B cell (primary cell): Measurements from ENCODE around the gene SPECC1. TPM values are rescaled to one million over a fixed set of nuclear protein-coding genes. Genes with fewer than 3 reads are reported as not detected.

Experiments
- ATAC-seq: fragments of 200-7000 bp; cut with Tn5 transposase; one replicate; pipeline ENCODE4 v1.10.0; 2021; ENCODE audit warnings: low read depth, mild to moderate bottlenecking, moderate number of reproducible peaks, moderate library complexity
- CTCF ChIA-PET: fragments of 350-600 bp; sonication (Branson Sonifier 250); formaldehyde crosslinking; loops from one replicate; lab custom pipeline; 2021; ENCODE audit warnings: antibody characterized with exemption, inconsistent platforms; lab: Charles Lee
- POLR2A ChIA-PET: fragments of 350-600 bp; sonication (Branson Sonifier 250); formaldehyde crosslinking; loops from one replicate; lab custom pipeline; 2021; ENCODE audit warnings: antibody characterized with exemption; lab: Charles Lee
- DNase-seq: peaks from one replicate; pipeline ENCODE4 v3.0.0; 2013
- H2AFZ ChIP-seq: 2 replicates; pipeline ENCODE4 v1.6.1; 2012; ENCODE audit warnings: mild to moderate bottlenecking, low read depth, low read length; ENCODE audit not compliant: insufficient read depth, poor library complexity, severe bottlenecking
- H3K27ac ChIP-seq, 2 donors: 1 replicate in 1 of 2; 2 replicates in 1 of 2; pipeline ENCODE4 v1.5.1; 2012 to 2013; ENCODE audit warnings: low read length in 2 of 2, mild to moderate bottlenecking in 2 of 2, moderate library complexity in 1 of 2
- H3K27me3 ChIP-seq, 4 experiments: fragments of 200-600 bp in 1 of 4; sonication (generic) in 1 of 4; replicated peaks in 1 of 4; 1 replicate in 2 of 4; 2 replicates in 2 of 4; pipeline versions ENCODE4 v1.6.1 to v1.7.0; 2013 to 2016; ENCODE audit warnings: low read length in 3 of 4, mild to moderate bottlenecking in 2 of 4, mixed read lengths in 1 of 4, moderate library complexity in 1 of 4; ENCODE audit not compliant: insufficient read depth in 4 of 4, control insufficient read depth in 3 of 4; ENCODE audit errors: control extremely low read depth in 1 of 4
- H3K36me3 ChIP-seq, 2 experiments: replicated peaks in 1 of 2; 1 replicate in 1 of 2; 2 replicates in 1 of 2; pipeline versions ENCODE4 v1.6.1 to v1.7.1; 2013; ENCODE audit warnings: low read length in 1 of 2; ENCODE audit not compliant: insufficient read depth in 2 of 2, control insufficient read depth in 1 of 2; ENCODE audit errors: control extremely low read depth in 1 of 2, extremely low read depth in 1 of 2
- H3K4me1 ChIP-seq, 2 donors: fragments of 200-600 bp in 1 of 2; sonication (generic) in 1 of 2; 1 replicate in 1 of 2; 2 replicates in 1 of 2; pipeline versions ENCODE4 v1.5.1 to v1.6.1; 2013 to 2017; ENCODE audit warnings: low read length in 2 of 2; ENCODE audit not compliant: control insufficient read depth in 2 of 2, insufficient read depth in 2 of 2
- H3K4me2 ChIP-seq: replicated peaks from 2 replicates; pipeline ENCODE3; 2012; ENCODE audit warnings: mild to moderate bottlenecking, low read depth, low read length; ENCODE audit not compliant: poor library complexity, severe bottlenecking
- H3K4me3 ChIP-seq, 5 experiments: fragments of 200-600 bp in 1 of 5; sonication (generic) in 1 of 5; 1 replicate in 3 of 5; 2 replicates in 2 of 5; pipeline versions ENCODE4 v1.5.1 to v1.7.0; 2011 to 2016; ENCODE audit warnings: low read length in 4 of 5, mild to moderate bottlenecking in 4 of 5, low read depth in 2 of 5, control low read depth in 1 of 5, moderate library complexity in 1 of 5; ENCODE audit not compliant: insufficient read depth in 1 of 5; ENCODE audit errors: control extremely low read depth in 1 of 5, extremely low read depth in 1 of 5
- H3K79me2 ChIP-seq: fragments of 200-600 bp; sonication (generic); one replicate; pipeline ENCODE4 v1.6.0; 2016; ENCODE audit warnings: low read length; ENCODE audit not compliant: control insufficient read depth, insufficient read depth
- H3K9ac ChIP-seq: fragments of 200-600 bp; sonication (generic); 2 replicates; pipeline ENCODE4 v1.6.1; 2017; ENCODE audit warnings: mild to moderate bottlenecking, low read length, moderate library complexity
- H3K9me3 ChIP-seq, 3 donors: one replicate each; pipeline versions ENCODE4 v1.6.1 to v1.7.1; 2013; ENCODE audit warnings: low read length in 2 of 3; ENCODE audit not compliant: control insufficient read depth in 2 of 3, insufficient read depth in 1 of 3; ENCODE audit errors: control extremely low read depth in 1 of 3
- H4K20me1 ChIP-seq: 2 replicates; pipeline ENCODE4 v1.6.0; 2012; ENCODE audit warnings: mild to moderate bottlenecking, low read length; ENCODE audit not compliant: insufficient read depth, control insufficient read depth, poor library complexity, severe bottlenecking
- H3K27ac Mint-ChIP-seq: one replicate; pipeline ENCODE4 v1.8.0; 2021; ENCODE audit warnings: mixed read lengths
- H3K27me3 Mint-ChIP-seq: one replicate; pipeline ENCODE4 v1.8.0; 2021; ENCODE audit warnings: mixed read lengths
- H3K4me1 Mint-ChIP-seq: one replicate; pipeline ENCODE4 v1.8.0; 2021; ENCODE audit warnings: mixed read lengths
- H3K4me3 Mint-ChIP-seq: one replicate; pipeline ENCODE4 v1.8.0; 2021; ENCODE audit warnings: mixed read lengths
- H3K9me3 Mint-ChIP-seq: one replicate; pipeline ENCODE4 v1.8.0; 2022; ENCODE audit warnings: mixed read lengths; ENCODE audit not compliant: insufficient read depth
- CTCF ChIP-seq: fragments of 200-600 bp; IDR thresholded peaks from one replicate; pipeline ENCODE4 v1.8.0; 2022; ENCODE audit warnings: antibody characterized with exemption, mild to moderate bottlenecking
- EZH2 ChIP-seq: IDR thresholded peaks from 2 replicates; pipeline ENCODE4 v1.6.1; 2012; ENCODE audit warnings: borderline replicate concordance, low read depth, mild to moderate bottlenecking, moderate library complexity, low read length; ENCODE audit not compliant: insufficient read depth, poor library complexity, severe bottlenecking
- WGBS: methylation state at CpG from one replicate; pipeline ENCODE4 v1.1.5; 2013; ENCODE audit warnings: missing lambda C conversion rate; ENCODE audit not compliant: insufficient coverage; 5-methylcytosine and 5-hydroxymethylcytosine counted together
- intact Hi-C: fragments of 100-400 bp; cut with micrococcal nuclease; formaldehyde crosslinking; loops from one replicate; pipeline ENCODE4 v1.10.0; 2022
- polyA plus RNA-seq: library from polyadenylated mRNA; depleted of rRNA; stranded (reverse); fragments of >200 nt; gene quantifications from 2 replicates; pipeline ENCODE4 v1.2.3, GENCODE V29; 2012
- total RNA-seq, 2 donors: library from RNA; stranded (reverse); fragments of 120-200 nt in 1 of 2; gene quantifications; 1 replicate in 1 of 2; 2 replicates in 1 of 2; pipeline versions ENCODE4 v1.2.3 to v1.2.4, GENCODE V29; 2013 to 2022

SPECC1 gene
- total and polyA plus RNA-seq, 2 donors (not counting 1 experiment from before 2014, with no cell fraction given): 4.6 to 7.4 TPM

GRCh38 chr17:20053361-20053964 lies 44.3 kb downstream of the SPECC1 start:
- 78% methylated on average over 1 of the region's 4 CpGs for WGBS
- Mint-ChIP-seq H3K27me3 (peaks cover 34% of the 10 kb centered on the region), H3K4me1 (no peaks in the 10 kb centered on the region), H3K9me3 (peaks cover 5% of the 10 kb centered on the region), H3K4me3 (no peak overlapping the region), H3K27ac (no peak overlapping the region)
- Histone ChIP-seq H3K9me3 (peaks cover 0 to 8% (median 4%) of the 10 kb centered on the region in 3 donors), H3K4me1 (no peaks in the 10 kb centered on the region), H3K9ac (no peak overlapping the region), H3K4me2 (no peak overlapping the region), H2AFZ (no peak overlapping the region), H3K27me3 (no peaks in the 10 kb centered on the region), H3K27ac (no peak overlapping the region), H3K4me3 (no peak overlapping the region), H3K79me2 (no peaks in the 10 kb centered on the region), H4K20me1 (no peaks in the 10 kb centered on the region), H3K36me3 (no peaks in the 10 kb centered on the region)
- ATAC-seq: no peak
- ChIA-PET CTCF (no interaction called here), POLR2A (no interaction called here)
- intact Hi-C loops: no loop called here
- DNase-seq: no peak
- TF ChIP-seq CTCF: no peak
- no peak for TF ChIP-seq EZH2

- no peak overlapping the region for H3K4me3 ChIP-seq
- POLR2A ChIA-PET: no interaction called here
- Mint-ChIP-seq H3K4me3 (no peak overlapping the region), H3K9me3 (no peaks in the 10 kb centered on the region), H3K27ac (no peak overlapping the region), H3K4me1 (peaks cover 5% of the 10 kb centered on the region), H3K27me3 (peaks cover 12% of the 10 kb centered on the region)
- TF ChIP-seq EZH2 (no peak), CTCF (no peak)
- no peak overlapping the region for H2AFZ ChIP-seq
- intact Hi-C loops: no loop called here
- no peaks in the 10 kb centered on the region for H3K9me3 ChIP-seq
- no peaks in the 10 kb centered on the region for H3K4me1 ChIP-seq
- CTCF ChIA-PET: no interaction called here
- ATAC-seq (no peak), DNase-seq (no peak)
- H4K20me1 ChIP-seq: no peaks in the 10 kb centered on the region
- H3K27me3 ChIP-seq: no peaks in the 10 kb centered on the region
- 90% methylated on average over 1 of the region's 3 CpGs for WGBS
- H3K36me3 ChIP-seq: no peaks in the 10 kb centered on the region
- H3K9ac ChIP-seq: no peak overlapping the region
- no peaks in the 10 kb centered on the region for H3K79me2 ChIP-seq
- H3K4me2 ChIP-seq: no peak overlapping the region
- no peak overlapping the region for H3K27ac ChIP-seq
These were observed 50.6 kb downstream of the SPECC1 start for GRCh38 chr17:20059728-20060188.
